ENCODE data around the gene GALNT16.

Gene GALNT16

DNA sequence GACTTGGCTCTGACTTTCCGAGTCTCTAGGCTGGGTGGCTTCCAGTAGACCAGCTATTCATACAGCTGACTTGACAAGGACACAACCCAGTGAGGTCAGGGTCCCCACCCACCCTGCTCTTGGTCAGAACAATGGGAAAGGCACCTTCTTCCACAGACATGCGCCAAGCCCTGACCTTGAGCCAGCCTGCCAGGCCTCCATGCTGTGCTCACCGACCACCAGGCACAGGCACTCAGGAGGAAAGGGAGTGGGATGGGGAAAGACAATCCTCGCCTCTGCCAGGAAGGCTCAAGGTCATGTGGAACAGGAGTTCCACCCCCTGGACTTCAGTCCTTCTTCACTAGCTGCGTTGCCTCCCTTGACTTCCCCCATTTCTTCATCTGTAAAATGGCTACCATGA, 31.4 kb downstream of the GALNT16 start:
- TF ChIP-seq SPI1 (IDR thresholded peaks at IDR 0.05; ENCODE audit: low read depth, low read length): no peak
- FAIRE-seq: no peak
- no peak for DNase-seq (ENCODE audit: insufficient read length, low spot score)

DNA sequence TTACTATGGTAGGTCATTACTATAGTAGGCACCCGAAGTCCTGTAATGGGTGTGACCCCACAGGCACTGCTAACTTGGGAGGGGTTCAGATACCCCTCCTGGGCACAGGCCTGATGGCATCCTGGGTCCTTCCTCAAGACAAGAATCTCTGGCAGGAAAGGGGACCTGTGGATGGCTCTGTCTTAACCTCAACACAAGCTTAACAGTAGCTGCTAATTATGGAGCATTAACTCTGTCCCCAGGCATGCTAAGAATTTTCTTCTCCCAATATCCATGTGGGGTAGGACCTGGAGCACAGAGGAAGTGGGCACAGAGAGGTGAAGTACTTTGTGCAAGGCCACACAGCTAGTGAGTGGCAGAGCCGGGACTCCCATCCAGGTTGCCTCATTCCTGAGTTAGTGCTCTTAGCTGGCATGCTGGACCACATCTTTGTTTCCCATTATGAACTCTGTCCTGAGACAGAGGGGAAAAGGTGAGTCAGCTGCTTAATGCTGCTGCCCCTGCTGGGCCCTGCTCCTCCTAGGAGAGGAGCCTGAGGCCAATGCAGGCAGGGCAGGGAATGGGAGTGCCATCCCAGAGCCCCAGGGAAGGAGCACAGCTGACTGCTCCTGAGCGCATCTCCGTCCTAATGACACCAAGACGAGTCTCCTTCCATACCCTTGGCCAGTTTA, 32.1 kb downstream of the GALNT16 start:
- DNase-seq (ENCODE audit: insufficient read length, low spot score) (no peak), FAIRE-seq (no peak)
- no peak for TF ChIP-seq PAX5 (IDR thresholded peaks at IDR 0.05; ENCODE audit: insufficient read depth, low read length, severe bottlenecking)
- no peak for TF ChIP-seq SPI1 (IDR thresholded peaks at IDR 0.05; ENCODE audit: low read depth, low read length)
- TF ChIP-seq POLR2A (IDR thresholded peaks at IDR 0.05; ENCODE audit: low read depth, low read length): no peak
- TF ChIP-seq POLR2AphosphoS5 (IDR thresholded peaks at IDR 0.05; ENCODE audit: low read depth, low read length): no peak
- no peak for TF ChIP-seq POU2F2 (IDR thresholded peaks at IDR 0.05; ENCODE audit: low read depth, low read length)
- TF ChIP-seq TAF1 (IDR thresholded peaks at IDR 0.05; ENCODE audit: low read depth, low read length): no peak

- FAIRE-seq (no peak), DNase-seq (ENCODE audit: insufficient read length, low spot score) (no peak)
- TF ChIP-seq SPI1 (IDR thresholded peaks at IDR 0.05; ENCODE audit: low read depth, low read length) (no peak), POLR2A (IDR thresholded peaks at IDR 0.05; ENCODE audit: low read depth, low read length) (no peak), POLR2AphosphoS5 (IDR thresholded peaks at IDR 0.05; ENCODE audit: low read depth, low read length) (no peak), PAX5 (IDR thresholded peaks at IDR 0.05; ENCODE audit: insufficient read depth, low read length, severe bottlenecking) (no peak), TAF1 (IDR thresholded peaks at IDR 0.05; ENCODE audit: low read depth, low read length) (no peak), POU2F2 (IDR thresholded peaks at IDR 0.05; ENCODE audit: low read depth, low read length) (no peak)
Observed at GRCh38 chr14:69298131-69299071, 38.4 kb downstream of the GALNT16 start.

DNA sequence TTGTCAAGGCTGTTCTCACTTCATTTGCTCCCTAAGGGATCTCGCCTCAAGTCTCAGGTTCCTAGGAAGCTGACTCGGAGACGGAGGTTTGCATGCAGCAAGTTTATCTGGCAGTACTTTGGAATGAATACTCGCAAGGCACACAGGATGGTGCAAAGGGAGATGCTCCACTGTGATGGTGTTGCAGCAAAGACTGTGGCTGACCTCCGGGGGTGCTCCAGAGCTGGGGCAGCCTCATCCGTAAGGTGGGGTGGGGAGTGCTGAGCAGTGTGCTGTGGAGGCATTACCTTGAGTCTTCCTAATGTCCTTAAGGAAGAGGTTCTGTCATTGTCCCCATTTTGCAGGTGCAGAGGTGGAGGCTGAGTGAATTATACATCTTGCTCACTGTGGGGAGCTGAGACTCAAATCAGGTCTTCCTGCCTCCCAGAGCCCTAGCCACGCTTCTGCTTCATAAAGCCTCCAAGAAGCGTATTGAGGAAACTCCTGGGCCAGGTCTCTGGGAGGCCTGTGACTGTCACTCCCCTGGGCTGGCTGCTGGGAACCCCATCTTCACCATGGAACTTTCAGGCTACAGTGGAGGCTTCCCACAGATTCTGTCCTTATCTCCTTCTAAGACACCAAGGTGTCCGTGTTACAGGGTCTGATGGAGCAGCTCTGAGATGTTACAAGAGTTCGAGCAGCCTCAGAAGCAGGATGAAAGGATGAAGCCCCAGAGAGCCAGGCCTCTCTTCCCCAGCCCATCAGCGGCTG, 39.5 kb downstream of the GALNT16 start:
- no peak for TF ChIP-seq POU2F2 (IDR thresholded peaks at IDR 0.05; ENCODE audit: low read depth, low read length)
- no peak for TF ChIP-seq SPI1 (IDR thresholded peaks at IDR 0.05; ENCODE audit: low read depth, low read length)
- TF ChIP-seq POLR2A (IDR thresholded peaks at IDR 0.05; ENCODE audit: low read depth, low read length): no peak
- no peak for TF ChIP-seq PAX5 (IDR thresholded peaks at IDR 0.05; ENCODE audit: insufficient read depth, low read length, severe bottlenecking)
- FAIRE-seq (no peak), DNase-seq (ENCODE audit: insufficient read length, low spot score) (no peak)

DNA sequence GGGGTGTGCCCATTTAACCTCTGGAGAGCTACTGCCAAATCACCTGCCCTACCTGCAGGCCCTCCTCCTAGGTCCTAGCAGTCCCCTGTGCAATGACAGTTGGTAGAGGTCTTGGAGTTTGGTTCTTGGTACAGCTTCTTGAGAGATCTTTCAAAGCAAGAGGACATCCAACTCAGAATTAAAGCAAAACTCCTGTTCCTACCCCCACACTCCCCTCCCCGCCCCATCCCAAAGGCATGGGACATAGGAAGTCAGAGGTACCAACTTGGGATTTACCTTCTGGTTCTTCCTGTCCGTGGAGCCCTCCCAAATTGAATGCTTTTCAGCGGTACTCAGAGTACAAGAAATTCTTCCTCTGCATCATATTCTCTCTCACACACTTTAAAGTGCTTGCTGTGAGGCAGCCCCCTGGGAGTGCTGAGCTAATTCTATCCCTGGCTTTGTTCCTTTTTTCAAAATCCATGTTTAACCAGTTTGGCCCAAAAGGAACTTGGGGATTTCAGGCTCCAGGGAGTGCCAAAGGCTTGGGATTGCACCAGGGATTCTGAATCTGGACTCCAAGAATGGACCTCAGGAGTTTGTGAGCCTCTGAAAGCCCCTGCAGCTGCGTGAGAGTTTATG, 40.8 kb downstream of the GALNT16 start:
- TF ChIP-seq TAF1 (IDR thresholded peaks at IDR 0.05; ENCODE audit: low read depth, low read length): no peak
- no peak for TF ChIP-seq PAX5 (IDR thresholded peaks at IDR 0.05; ENCODE audit: insufficient read depth, low read length, severe bottlenecking)
- no peak for TF ChIP-seq POU2F2 (IDR thresholded peaks at IDR 0.05; ENCODE audit: low read depth, low read length)
- TF ChIP-seq POLR2A (IDR thresholded peaks at IDR 0.05; ENCODE audit: low read depth, low read length): no peak
- no peak for TF ChIP-seq SPI1 (IDR thresholded peaks at IDR 0.05; ENCODE audit: low read depth, low read length)
- no peak for TF ChIP-seq POLR2AphosphoS5 (IDR thresholded peaks at IDR 0.05; ENCODE audit: low read depth, low read length)
- FAIRE-seq: no peak
- no peak for DNase-seq (ENCODE audit: insufficient read length, low spot score)

DNA sequence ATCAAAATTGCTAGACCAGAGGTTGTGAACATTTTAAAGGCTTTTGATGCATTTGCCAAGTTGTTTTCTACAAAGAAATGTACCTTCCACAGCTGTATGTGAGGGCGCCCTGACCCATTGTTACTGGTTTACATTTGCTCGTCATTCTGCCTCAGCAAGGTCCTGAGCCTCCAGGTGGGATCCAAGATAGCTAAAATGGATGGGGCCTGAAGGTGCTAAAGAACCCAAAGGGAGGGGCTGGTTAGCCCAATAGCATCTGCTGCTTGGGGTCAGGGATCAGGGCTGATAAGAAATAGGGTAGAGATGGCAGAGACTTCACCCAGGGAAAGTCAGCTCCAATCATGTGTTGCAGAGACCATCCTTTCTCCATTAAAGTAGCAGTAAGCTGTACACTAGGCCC, 43.1 kb downstream of the GALNT16 start:
- DNase-seq (ENCODE audit: insufficient read length, low spot score) (no peak), FAIRE-seq (no peak)
- TF ChIP-seq PAX5 (IDR thresholded peaks at IDR 0.05; ENCODE audit: insufficient read depth, low read length, severe bottlenecking) (no peak), SPI1 (IDR thresholded peaks at IDR 0.05; ENCODE audit: low read depth, low read length) (no peak), TAF1 (IDR thresholded peaks at IDR 0.05; ENCODE audit: low read depth, low read length) (no peak), POLR2A (IDR thresholded peaks at IDR 0.05; ENCODE audit: low read depth, low read length) (no peak), POLR2AphosphoS5 (IDR thresholded peaks at IDR 0.05; ENCODE audit: low read depth, low read length) (no peak), POU2F2 (IDR thresholded peaks at IDR 0.05; ENCODE audit: low read depth, low read length) (no peak)

GRCh38 chr14:69312608-69313007, 52.6 kb downstream of the GALNT16 start:
- TF ChIP-seq SPI1 (IDR thresholded peaks at IDR 0.05; ENCODE audit: low read depth, low read length) (no peak), PAX5 (IDR thresholded peaks at IDR 0.05; ENCODE audit: insufficient read depth, low read length, severe bottlenecking) (no peak), POU2F2 (IDR thresholded peaks at IDR 0.05; ENCODE audit: low read depth, low read length) (no peak), POLR2A (IDR thresholded peaks at IDR 0.05; ENCODE audit: low read depth, low read length) (no peak), TAF1 (IDR thresholded peaks at IDR 0.05; ENCODE audit: low read depth, low read length) (no peak), POLR2AphosphoS5 (IDR thresholded peaks at IDR 0.05; ENCODE audit: low read depth, low read length) (no peak)
- no peak for FAIRE-seq
- no peak for DNase-seq (ENCODE audit: insufficient read length, low spot score)

GRCh38 chr14:69313176-69313575, 53.2 kb downstream of the GALNT16 start:
- no peak for TF ChIP-seq PAX5 (IDR thresholded peaks at IDR 0.05; ENCODE audit: insufficient read depth, low read length, severe bottlenecking)
- TF ChIP-seq SPI1 (IDR thresholded peaks at IDR 0.05; ENCODE audit: low read depth, low read length): no peak
- TF ChIP-seq POU2F2 (IDR thresholded peaks at IDR 0.05; ENCODE audit: low read depth, low read length): no peak
- no peak for TF ChIP-seq TAF1 (IDR thresholded peaks at IDR 0.05; ENCODE audit: low read depth, low read length)
- TF ChIP-seq POLR2AphosphoS5 (IDR thresholded peaks at IDR 0.05; ENCODE audit: low read depth, low read length): no peak
- TF ChIP-seq POLR2A (IDR thresholded peaks at IDR 0.05; ENCODE audit: low read depth, low read length): no peak
- no peak for FAIRE-seq
- DNase-seq (ENCODE audit: insufficient read length, low spot score): no peak

DNA sequence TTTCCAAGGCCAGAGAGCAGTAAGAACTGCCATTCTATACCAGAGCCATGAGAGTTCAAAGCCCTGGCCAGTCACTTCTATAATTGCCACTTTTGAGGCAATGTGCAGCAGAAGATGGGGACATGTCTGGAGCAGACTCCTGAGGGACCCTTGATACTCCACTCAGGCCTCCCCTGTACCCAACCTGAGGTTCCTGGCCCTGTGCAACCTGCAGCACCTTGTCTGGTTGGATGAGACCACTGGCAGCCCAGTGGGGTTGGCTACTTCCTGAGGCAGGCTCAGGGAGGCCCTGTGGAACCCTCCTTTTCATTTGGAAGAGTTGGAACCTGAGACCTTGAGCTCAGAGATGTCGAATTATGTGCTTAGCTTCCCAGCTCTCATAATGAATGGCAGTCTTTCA, 54.4 kb downstream of the GALNT16 start:
- FAIRE-seq (no peak), DNase-seq (ENCODE audit: insufficient read length, low spot score) (no peak)
- TF ChIP-seq POLR2A (IDR thresholded peaks at IDR 0.05; ENCODE audit: low read depth, low read length) (no peak), PAX5 (IDR thresholded peaks at IDR 0.05; ENCODE audit: insufficient read depth, low read length, severe bottlenecking) (no peak), TAF1 (IDR thresholded peaks at IDR 0.05; ENCODE audit: low read depth, low read length) (no peak), POU2F2 (IDR thresholded peaks at IDR 0.05; ENCODE audit: low read depth, low read length) (no peak), POLR2AphosphoS5 (IDR thresholded peaks at IDR 0.05; ENCODE audit: low read depth, low read length) (no peak), SPI1 (IDR thresholded peaks at IDR 0.05; ENCODE audit: low read depth, low read length) (no peak)
